NCI-H128 (cell line): ENCODE data around the gene MINAR2.

Experiments used
- DNase-seq: peaks from one replicate; lab custom pipeline; 2025; ENCODE audit not compliant: unreplicated experiment; lab: John Stamatoyannopoulos, UW

The MINAR2 gene, protein sequence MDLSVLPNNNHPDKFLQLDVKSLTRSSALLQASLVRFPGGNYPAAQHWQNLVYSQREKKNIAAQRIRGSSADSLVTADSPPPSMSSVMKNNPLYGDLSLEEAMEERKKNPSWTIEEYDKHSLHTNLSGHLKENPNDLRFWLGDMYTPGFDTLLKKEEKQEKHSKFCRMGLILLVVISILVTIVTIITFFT

DNA sequence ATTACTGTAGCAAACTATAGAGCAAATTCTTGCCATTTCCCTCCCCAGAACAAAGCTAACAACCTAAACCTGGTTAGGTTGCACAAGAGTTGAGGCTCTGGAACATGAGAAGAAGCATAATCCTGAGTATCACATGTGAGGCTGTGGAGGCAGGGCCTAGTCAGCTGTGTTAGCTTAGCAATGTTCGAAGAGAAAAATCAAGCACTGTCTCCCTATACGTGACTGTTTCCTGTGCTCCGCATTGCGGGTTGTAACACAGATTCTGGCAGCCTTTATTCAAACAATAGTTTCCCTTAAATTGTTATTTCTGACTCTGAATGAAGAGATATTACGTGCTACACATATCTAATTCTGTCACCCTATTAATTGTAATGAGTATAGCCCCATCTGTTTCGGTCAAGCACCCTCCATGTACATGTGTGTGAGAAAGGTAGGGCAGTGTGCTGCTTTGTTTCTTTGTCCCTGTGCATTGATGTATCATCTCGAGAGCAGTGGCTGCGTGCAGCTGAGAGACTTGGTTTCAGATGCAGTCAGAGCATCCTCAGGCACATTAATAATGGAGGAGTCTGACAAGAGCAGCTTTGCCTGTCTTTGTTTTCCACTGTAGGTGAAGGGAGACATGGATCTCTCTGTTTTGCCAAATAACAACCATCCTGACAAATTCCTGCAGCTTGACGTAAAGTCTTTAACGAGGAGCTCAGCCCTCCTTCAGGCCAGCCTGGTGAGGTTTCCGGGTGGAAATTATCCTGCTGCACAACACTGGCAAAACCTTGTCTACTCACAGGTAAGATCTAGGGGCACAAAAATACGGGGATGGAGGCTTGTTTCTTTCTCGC is at the start of gene MINAR2:
Gene MINAR2 (plus strand): TSS at position 523 of the 836 bp plus-strand sequence. CDS start 97 bp downstream, at position 620.
- no peak for DNase-seq

DNA sequence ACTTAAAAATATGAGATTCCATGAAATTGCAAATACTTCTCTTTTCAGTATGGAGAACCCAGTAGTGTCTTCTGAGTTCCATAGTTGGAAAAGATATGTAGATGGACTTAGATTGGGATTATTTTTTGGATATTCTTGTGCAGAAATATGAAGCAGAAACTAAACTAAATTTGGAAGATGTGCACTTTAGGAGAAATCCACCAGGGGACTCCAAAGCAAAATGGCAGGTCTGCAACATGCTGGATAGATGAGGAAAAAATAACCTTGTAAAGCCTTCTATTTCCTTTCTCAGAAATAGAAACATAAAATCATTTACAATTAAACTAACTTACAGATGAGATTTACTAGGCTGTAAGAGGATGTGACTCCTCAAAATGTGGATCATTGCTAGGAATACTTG is 49.2 kb upstream of the MINAR2 start:
- DNase-seq = no peak

DNA sequence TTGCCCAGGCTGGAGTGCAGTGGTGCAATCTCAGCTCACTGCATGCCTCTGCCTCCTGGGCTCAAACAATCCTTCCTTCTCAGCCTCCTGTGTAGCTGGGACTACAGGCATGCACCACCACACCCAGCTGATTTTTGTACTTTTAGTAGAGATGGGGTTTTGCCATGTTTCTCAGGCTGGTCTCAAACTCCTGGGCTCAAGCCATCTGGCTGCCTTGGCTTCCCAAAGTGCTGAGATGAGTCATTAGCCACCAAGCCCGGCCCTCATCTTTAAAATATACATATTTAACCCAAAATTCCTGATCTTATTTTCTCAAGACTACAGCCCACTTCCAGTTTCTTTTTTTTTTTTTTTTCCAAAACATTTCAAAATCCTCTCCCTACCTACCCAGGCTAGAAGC is 31.7 kb upstream of the MINAR2 start:
- no peak for DNase-seq

DNA sequence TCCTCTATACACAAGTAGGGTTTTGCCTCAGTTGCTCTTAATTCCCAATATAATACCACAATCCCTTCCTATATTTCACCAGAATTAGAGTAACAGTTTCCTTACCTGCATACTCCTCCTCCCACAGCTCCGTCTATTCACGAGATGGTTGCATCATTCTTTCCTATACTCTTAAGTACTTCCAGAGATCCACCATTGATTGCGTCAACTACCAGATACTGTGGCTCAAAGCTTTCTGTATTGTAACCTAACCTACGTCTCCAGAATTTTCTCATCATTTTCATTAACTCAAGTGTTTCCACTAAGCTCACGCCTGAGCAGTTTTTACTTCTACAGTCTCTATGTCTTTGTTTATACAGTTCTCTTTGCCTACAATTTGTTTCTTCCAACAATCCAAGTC is 31.2 kb upstream of the MINAR2 start:
- DNase-seq = no peak

DNA sequence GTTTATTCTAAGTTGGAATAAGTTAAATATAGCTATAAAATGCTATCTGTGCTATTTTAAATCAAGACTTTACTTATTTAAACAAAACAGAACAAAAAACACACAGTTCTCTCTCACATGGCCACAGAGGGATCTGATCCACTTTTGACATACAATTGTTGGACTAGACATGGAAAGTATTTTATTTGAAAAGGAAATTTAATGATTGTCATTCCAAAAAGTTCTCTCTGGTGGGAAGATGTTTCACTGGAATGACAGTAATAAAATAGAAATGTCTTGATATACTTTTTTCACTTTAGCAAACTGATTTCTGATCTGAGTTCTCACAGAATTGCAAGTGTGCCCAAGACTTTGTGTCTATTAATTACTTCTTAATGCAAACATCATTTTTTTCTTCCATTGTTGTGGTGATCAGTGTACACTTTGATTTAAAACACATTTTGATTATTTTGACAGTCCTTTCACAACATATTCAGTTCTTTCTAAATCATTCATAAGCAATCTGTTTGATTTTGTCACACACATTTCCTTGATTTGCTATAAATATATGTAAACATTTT is 30.1 kb upstream of the MINAR2 start:
- no peak for DNase-seq

DNA sequence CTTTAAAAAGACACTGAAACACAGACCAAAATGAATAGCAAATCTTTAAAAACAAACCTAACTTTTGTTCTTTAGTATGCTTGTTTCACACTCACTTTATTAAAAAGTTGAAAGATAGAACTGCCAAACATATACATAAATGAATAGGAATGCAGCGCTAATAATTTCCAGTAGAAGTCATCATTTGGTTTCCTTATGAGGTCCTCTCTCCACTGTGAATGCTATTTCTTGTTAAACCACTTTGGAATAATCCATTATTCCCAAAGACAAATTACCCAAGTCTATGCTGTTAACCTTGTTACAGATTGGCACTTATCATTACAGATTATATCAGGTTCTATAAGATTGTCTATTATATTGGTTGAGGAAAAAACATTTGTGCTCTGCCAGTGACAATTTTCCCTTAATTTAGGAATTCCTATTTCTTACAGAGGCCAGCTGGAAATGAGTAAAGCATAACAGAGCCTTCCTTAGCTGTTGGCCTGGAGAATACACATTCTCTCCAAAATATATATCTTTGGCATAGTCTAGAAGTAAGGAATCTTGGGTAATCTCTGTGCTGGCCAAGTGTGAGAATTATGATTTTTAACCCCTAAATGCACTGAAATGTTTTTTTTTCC is 29.3 kb upstream of the MINAR2 start:
- no peak for DNase-seq

DNA sequence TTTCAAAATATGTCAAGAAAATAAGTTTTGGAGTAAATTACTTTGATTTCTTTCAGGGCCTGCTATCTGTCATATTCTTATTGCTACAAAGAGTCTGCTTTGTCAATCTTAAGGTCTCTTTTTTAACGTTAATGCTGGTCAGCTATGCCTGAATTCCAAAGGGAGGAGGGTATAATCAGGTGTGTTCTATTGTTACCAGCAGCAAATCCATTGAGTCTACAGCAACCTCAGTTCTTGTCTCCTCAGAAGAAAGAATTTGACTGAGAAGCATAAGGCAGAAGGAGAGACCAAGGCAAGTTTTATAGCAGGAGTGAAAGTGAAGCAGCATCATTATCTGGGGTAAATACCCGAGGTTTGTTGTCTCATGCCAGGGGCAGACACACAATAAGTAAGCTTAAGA is 23.7 kb upstream of the MINAR2 start:
- no peak for DNase-seq

DNA sequence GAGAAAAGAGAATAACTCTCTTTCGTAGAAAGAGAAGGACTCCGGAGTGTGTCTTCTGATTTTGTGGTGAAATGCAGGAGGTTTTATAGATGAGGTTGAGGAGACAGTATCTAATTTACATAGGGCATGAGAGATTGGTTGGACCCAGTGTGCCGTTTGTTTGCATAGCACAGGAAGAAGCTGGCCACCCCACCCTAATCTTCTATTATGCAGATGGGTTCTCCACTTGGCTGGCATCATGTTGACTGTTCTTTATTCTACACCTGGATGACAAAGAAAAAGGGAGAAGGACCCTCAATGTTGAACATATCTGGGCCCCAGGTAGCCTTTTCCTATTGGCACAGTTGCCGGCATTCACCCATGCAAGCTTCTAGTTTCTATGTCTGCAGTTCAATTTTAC is 23.2 kb upstream of the MINAR2 start:
- DNase-seq = no peak

DNA sequence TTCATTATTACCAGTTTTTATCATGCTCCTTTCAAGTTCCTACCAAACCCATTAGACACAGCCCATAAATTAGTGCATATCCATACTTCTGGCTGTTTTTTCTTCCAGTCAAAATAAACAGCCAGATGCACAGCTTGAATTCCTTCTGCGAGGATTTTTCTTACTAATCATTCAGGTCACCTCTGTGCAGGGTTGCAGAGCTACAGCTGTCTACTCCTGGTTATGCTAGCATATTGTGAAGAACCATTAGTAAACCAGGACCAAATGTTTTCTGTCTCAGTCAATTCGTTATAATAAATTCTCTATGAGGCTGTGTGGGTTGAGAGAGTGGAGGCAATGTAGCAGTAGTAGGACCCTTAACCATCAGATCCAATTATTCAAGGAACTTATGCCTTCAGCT is 8.1 kb upstream of the MINAR2 start:
- no peak for DNase-seq

DNA sequence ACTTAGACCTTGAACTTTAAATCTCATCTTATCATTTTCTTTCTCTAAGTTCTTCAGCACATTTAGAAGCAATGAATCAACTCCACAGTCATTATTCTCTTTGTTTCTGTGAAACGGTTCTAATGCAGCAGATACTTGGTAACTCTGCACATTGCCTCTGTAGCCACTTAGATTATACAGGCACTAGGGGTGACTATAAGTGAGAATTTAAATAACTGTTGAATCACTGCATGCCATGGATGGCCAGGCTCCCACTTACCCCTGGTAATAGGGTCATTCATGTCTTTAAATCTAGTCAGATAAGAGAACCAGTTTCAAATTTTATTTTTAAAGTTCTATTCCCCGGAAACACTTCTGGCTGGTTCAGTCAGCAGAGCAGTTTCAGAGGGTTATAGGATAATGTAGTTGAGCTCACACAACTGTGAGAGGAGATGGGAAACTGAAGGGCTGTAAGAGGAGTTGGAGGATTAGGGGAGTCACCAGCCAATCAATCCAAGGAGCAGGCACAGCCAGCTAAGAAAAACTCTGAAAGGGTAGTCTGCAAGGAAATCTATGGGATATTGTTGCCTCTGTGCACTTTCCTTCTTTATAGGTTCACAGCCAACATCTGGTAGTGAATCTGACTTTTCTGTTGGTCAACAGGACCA is 4.2 kb upstream of the MINAR2 start:
- no peak for DNase-seq

DNA sequence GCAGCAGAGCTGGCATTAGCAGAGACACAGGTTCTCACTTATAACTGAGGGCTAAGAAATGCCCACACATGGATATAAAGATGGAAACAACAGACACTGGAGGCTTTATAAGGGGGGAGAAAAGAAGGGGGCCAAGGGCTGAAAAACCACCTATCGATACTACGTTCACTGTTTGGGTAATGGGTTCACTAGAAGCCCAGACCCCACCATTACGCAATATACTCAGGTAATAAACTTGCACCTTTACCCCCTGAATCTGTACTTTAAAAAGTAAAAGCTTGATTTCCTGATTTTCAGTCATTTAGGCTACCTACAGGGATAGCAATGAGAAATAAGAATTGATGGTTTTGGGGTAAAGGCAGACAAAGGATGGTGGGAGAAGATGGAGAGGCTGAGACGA is 1.9 kb upstream of the MINAR2 start:
- DNase-seq = no peak

DNA sequence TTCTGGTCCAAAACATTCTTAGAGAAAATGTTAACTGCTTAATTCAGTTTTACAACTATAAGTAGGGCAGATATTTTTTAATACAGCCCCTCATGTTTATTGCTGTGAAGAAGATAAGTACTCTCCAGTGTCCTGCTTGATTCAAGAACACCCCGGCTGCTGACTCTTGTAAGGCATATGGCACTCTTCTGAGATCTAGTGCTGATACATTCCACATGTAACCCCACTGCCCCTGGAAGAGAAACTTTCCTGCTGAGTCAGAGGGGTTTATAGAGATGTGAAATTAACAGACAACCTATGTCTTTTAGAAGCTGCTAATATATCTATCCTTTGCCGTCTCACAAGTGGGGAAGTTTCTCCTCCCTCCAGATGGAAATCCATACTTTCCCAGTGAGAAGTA is 1.0 kb upstream of the MINAR2 start:
- no peak for DNase-seq

DNA sequence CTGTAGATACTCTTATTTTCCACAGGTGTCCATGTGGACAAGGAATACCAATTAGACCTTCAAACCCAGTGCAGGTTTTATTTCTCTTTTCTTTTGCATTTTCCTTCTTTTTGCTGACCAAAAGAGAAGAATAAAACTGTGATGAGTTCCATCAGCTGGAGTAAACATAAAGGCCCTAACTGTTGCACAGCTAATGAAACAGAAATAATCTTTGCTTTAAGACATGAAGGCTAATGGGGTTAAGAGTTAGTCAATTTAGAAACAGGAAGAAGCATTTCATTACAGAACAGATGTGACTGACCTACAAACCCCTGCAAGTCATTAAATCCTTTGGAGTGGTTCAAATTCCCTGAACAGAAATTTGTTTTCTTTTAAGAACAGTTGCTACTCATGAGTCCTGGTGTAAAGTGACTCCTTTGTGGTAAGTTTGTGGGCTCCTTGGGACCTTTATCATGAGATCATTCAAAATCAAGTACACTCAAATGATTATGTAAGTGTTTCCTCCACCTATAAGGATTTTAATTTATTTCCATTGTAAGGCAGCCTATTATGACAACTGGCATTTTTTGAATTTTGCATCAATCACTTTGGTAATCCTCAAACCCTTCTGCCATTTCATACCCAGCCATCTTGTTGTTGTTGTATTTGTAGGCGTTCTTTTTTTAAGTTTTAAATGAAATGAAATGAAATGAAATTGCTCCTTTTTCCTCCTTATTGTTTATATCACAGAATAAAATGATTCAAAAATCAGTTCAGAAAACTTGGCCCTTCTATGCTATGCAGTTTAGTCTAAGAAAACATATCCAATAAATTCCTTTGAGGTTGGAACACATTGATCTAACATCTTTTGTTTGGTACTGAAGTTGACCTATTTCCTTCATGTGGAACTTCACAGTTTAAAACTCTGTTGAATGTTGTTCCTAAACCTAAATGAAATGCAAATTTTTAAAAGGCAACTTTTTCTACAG is 1.3 kb downstream of the MINAR2 start:
- no peak for DNase-seq

DNA sequence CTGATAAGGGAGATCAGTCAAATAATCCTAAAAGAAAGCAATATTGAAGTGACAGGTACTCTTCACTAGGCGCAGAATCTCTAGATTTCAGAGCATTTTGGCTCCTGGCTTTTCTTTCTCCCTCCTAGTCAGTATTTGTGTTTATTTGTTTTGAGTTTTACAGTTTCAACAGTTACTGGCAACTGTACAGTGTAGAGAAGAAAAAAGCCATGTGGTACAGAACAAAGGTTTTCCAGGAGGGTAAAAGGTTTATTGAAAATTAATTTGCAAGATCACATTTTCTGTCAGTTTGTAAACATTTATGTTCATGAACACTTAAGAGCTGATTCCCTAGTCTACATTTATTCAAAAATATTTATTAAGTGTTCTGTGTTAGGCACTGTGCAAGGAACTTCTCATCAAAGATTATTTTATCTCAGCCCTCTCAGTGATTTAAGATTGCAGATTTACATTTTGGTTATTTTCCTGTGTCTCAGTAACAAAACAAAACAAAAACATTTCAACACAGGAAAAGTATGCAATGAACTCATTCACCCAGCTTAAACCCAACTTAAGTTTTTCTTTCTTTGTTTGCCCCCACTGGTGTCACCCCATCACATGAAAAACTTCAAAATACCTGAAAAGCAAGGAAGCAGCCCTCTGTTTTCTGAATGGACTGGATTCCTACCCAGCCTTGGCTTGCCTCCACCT is 12.9 kb downstream of the MINAR2 start:
- no peak for DNase-seq

DNA sequence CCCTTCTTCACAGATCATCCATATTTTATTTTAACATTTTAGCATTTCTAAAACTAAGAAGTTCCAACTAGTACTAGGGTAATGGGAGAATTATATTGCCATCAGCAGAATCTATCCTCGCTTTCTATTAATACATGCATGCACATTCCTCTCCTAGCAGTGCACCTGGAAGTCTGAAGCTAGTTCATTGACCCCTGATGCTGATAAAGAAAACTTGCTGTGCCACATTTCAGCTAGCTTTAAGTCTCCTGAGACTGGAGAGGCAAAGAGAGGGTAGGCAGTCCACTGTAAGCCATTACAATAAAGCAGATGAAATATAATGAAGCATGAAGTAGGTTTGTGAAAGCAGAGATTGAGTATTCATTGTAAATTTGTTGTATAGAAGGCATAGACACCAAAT is 15.8 kb downstream of the MINAR2 start:
- DNase-seq = no peak

DNA sequence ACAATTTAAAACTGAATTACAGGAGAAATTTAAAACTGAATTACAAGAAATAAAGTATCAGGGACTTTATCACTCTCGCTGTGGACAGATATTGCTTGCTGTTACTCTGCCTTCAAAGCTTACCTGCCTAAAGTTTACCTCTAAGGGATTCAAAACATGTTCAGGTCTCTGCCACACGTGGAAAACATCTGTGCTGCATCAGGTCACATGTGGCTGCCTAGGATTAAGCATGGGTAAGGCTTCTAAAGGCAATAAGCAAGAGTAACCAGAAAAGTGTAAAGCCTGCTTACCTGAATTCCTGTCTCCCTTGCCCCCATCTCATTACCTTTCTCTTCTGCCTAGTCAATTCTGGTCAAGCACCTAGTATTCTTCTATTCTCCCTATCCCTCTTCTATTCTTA is 18.9 kb downstream of the MINAR2 start:
- DNase-seq = no peak

DNA sequence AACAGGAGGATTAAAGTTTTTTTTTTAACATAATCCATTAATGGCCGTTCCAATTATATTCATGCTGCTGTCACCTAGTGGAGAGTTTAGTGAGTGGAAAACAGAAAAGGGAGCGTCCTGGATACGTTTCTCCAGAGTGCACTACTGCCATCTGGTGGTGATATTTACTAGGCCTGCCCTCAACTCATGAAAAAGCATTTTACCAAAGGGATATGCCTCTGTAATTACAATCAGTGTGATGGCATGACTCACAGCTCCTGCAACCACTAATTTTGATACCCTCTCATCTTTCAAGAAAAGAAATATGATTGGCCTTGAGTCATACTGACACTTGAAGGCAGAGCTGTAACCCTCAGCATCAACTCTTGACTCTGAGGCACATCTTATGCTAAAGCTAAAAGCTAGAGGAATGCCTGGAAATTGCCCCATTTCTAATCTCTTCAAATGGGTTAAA is 20.1 kb downstream of the MINAR2 start:
- DNase-seq = peak; percentile 37

DNA sequence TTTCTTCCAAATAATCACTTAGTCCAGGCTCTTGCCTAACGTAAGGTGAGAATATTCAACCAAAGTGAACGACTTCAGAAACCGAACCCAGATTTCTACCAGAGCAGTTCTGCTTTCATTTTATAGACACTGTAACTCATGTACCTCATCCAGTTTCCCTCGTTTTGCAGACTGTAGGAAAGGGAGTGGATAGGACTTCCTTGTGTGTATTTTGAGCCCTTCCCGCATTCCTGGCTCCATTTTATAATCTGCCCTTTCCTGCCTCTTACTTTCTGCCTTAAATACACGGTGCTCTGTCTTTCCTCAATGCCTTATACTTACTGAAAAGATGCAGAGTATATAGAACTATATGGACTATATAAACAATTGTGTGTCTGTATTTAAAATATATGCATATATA is 20.8 kb downstream of the MINAR2 start:
- no peak for DNase-seq

DNA sequence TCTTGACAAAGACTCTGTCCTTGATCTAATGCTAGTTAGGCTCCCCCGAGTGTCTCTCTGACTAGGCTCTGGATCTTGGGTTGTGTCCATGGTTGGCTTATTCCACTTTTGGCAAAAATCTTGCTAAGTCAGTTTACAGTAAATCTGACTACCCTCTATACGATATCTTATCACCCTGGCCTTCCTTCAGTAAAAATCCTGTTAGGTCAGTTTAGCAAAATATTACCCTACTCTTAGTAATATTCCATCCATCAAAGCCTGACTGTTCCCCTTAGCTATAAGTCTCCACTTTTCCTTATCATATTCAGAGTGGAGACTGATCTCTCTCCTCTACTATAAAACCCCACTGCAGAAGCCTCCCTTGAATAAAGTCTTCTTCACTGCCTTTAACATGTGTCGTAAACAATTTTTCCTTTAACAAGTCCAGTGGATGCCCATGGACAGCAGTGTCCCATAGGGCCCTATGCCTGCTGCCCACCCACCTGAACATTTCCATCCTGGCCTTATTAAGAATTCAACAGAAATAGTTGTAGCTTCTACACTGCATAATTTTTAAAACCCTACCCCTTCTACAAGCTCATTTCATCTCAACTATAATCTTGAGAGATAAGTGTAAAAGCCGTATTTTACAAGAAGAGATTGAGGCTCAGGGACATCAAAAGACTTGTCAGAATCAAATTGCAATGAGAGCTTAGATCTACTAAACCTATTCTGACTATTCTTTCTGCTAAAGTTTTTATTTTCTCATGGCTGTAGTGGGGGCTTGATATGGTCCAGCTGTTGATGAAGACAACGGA is 22.3 kb downstream of the MINAR2 start:
- no peak for DNase-seq
